Measurements from ENCODE around the gene GTF3C1.

GRCh38 chr16:27579087-27579980, 29.6 kb upstream of the GTF3C1 start:
- TF ChIP-seq MYC (IDR thresholded peaks at IDR 0.05; ENCODE audit: low read depth, low read length) (no peak), CTCF (IDR thresholded peaks at IDR 0.05; ENCODE audit: low read depth, low read length) (no peak)

All from NB4 (cell line).